Fibroblast of pulmonary artery (primary cell): ENCODE measurements around the gene OTX2.

Experiments used
- DNase-seq: peaks from one replicate; pipeline ENCODE4 v3.0.0-alpha.2; 2010; ENCODE audit warnings: low read depth
- H3K4me3 ChIP-seq: replicated peaks from 2 replicates; pipeline ENCODE4 v1.5.1; 2011; ENCODE audit warnings: low read depth, mild to moderate bottlenecking, control low read depth, low read length, moderate library complexity
- CTCF ChIP-seq: IDR thresholded peaks from 2 replicates; pipeline ENCODE4 v1.5.1; 2011; ENCODE audit warnings: mild to moderate bottlenecking, control low read depth, low read length, inconsistent platforms; ENCODE audit errors: missing control alignments

OTX2 gene

DNA sequence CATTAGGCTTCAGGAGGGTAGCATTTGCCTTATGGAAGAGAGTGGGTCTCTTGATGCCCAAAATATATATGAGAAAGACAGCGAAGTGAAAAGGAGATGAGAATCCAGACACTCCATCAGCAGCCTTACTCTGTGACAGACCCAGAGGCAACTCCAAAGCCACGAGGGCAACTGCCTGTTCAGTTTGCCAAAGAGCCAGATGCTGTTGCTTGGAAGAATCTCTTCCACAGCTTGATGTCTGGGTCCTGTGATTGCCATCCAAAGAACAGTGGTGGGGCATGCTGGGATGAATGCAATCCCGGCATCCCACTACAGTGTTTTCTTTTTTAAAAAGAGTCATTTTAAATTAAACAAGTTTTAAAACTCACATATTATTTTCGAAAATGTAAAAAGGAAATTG is 10.9 kb upstream of the OTX2 start:
- no peak for TF ChIP-seq CTCF
- no peak overlapping the region for H3K4me3 ChIP-seq

GRCh38 chr14:56817396-56817921 is 7.2 kb upstream of the OTX2 start:
- no peak for DNase-seq
- H3K4me3 ChIP-seq = no peak overlapping the region
- no peak for TF ChIP-seq CTCF

More for the DNA sequence above, 10.9 kb upstream of the OTX2 start:
- DNase-seq = no peak

GRCh38 chr14:56816574-56817391 is 6.5 kb upstream of the OTX2 start:
- DNase-seq = no peak
- TF ChIP-seq CTCF = no peak
- H3K4me3 ChIP-seq = no peak overlapping the region

DNA sequence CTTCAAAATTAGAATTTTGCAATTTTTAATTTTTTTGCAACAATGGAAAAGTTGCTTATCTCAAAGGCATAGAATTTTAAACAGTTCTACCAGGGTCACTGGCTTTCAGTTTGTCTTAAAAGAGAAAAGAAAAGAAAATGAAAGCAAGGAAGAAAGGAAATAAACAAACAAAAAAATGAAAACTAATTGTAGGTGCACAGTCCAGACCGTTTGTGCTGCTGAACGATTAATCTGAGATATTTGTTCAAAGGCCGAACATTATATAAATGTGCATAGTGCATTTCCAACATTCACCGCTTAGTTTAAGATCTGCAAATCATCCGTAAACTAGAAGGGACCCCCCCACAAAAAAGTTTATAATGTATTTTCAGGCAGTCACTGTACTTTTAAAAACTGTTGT is 5.5 kb upstream of the OTX2 start:
- no peak for DNase-seq
- no peak overlapping the region for H3K4me3 ChIP-seq
- TF ChIP-seq CTCF = no peak

DNA sequence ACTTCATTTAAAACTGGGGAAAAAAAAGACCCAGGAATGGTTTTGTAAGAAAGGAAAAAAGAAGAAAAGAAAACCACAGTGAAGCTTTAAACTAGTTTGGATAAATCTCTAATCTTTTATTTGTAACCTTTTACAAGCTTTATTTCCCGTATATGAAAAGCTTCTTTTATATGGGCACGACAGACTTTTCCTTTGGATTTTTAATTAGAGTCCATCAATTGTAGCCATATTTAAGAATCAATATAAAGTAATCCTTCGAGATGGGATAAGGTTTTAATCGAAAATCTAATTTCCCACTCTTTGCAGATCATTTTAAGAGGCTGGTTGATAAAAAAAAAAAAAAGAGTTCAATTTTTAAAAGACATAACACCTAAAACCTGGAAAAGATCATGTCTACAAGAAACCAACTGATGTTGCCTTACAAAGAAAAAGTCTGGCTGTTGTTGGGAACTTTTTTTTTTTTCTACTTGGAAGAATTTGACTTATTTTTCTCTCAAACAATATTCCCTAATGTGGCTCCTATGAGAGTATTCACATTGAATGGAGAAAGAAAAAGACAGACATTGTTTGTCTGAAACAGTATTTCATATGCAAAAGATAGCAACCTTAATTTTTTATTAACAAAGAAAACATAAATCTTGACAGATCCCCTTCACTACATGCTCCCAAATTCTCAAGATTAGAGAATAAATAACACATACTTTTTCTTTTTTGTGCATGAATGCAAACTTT is 4.9 kb upstream of the OTX2 start:
- no peak for DNase-seq
- TF ChIP-seq CTCF = no peak
- no peak overlapping the region for H3K4me3 ChIP-seq

DNA sequence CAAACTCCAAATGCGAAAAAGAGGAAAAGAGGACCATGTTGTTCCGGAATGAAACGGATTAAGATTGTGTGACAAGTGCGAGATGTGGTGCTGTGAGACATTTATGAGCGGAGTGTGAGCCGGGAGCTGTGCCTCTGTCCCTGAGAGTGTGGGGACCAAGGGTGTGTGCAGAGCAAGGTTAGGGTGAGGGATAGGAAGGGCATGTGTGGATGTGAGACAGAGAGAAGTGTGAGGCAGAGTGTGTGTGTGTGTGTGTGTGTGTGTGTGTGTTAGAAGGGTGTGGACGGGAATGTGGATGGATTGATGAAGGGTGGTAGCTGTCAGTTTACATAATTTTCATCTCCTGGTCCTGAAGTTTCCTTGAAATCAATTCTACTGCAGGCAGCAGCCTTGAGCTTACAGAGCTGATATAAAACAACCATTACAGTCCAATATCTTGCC is 4.3 kb upstream of the OTX2 start:
- no peak for DNase-seq
- TF ChIP-seq CTCF = no peak
- H3K4me3 ChIP-seq = no peak overlapping the region
